HCT116 (cell line): ENCODE results near the gene RPL13. TPM values are rescaled to one million over a fixed set of nuclear protein-coding genes. Genes with fewer than 3 reads are reported as not detected.

ENCODE experiments used
- ATAC-seq: fragments of 200-7000 bp; cut with Tn5 transposase; 2 replicates; pipeline ENCODE4 v1.9.1; 2020; ENCODE audit warnings: mild to moderate bottlenecking, moderate library complexity
- BruUV-seq: library from RNA; stranded (reverse); fragments of 400-500 nt; replicated peaks from 2 replicates; lab custom pipeline; 2021; lab: Mats Ljungman, UMichigan
- CTCF ChIA-PET: fragments of 300-600 bp; sonication (Branson Sonifier 250); formaldehyde crosslinking; loops from one replicate; lab custom pipeline; 2021; ENCODE audit warnings: antibody characterized with exemption; lab: Charles Lee
- POLR2A ChIA-PET: fragments of 300-600, 350-600 bp; sonication (Branson Sonifier 250); formaldehyde crosslinking; loops from one replicate; lab custom pipeline; 2021; ENCODE audit warnings: antibody characterized with exemption; lab: Charles Lee
- RAD21 ChIA-PET, 2 experiments: fragments of 300-600 bp; sonication (Branson Sonifier 250); formaldehyde crosslinking; loops; one replicate each; lab custom pipeline; 2023; ENCODE audit warnings: low total read pairs in 2 of 2; ENCODE audit not compliant: uncharacterized antibody in 2 of 2, unreplicated experiment in 2 of 2, low non-redundant PET in 1 of 2; lab: Charles Lee
- DNase-seq: peaks from one replicate; pipeline ENCODE4 v3.0.0-alpha.2; 2010; ENCODE audit warnings: low read depth, low spot score
- H2AFZ ChIP-seq: fragments of 200-600 bp; shearing (Covaris generic), sonication (generic); 2 replicates; pipeline ENCODE4 v1.6.1; 2017; ENCODE audit warnings: low read depth, mixed run types, mixed read lengths, antibody characterized with exemption, low read length; ENCODE audit not compliant: poor library complexity, severe bottlenecking
- H3K27ac ChIP-seq: 2 replicates; pipeline ENCODE4 v1.5.1; 2012; ENCODE audit warnings: low read depth, low read length
- H3K27me3 ChIP-seq: fragments of 200-600 bp; sonication (generic); 2 replicates; pipeline ENCODE4 v1.6.1; 2016; ENCODE audit warnings: mixed run types, low read length, mixed read lengths; ENCODE audit not compliant: insufficient read depth
- H3K36me3 ChIP-seq, 2 experiments: fragments of 200-500 bp in 1 of 2; fragments of 200-600 bp in 1 of 2; sonication (Bioruptor generic) in 1 of 2; sonication (generic) in 1 of 2; 2 replicates each; pipeline versions ENCODE4 v1.5.1 to v1.6.1; 2014 to 2016; ENCODE audit warnings: low read length in 2 of 2, inconsistent platforms in 1 of 2, mixed read lengths in 1 of 2, mixed run types in 1 of 2; ENCODE audit not compliant: insufficient read depth in 2 of 2, control insufficient read depth in 1 of 2
- H3K4me1 ChIP-seq, 2 experiments: fragments of 200-600 bp in 1 of 2; sonication (generic) in 1 of 2; 2 replicates each; pipeline versions ENCODE4 v1.5.1 to v1.6.1; 2012 to 2017; ENCODE audit warnings: low read length in 2 of 2, inconsistent platforms in 1 of 2, mild to moderate bottlenecking in 1 of 2, mixed read lengths in 1 of 2, mixed run types in 1 of 2, moderate library complexity in 1 of 2; ENCODE audit not compliant: insufficient read depth in 2 of 2, control insufficient read depth in 1 of 2
- H3K4me2 ChIP-seq: fragments of 200-600 bp; sonication (generic); 2 replicates; pipeline ENCODE4 v1.6.1; 2017; ENCODE audit warnings: mixed run types, low read length, mixed read lengths
- H3K4me3 ChIP-seq, 2 experiments: fragments of 200-600 bp in 1 of 2; sonication (generic) in 1 of 2; replicated peaks in 1 of 2; 2 replicates each; pipeline ENCODE4 v1.5.1; 2011 to 2016; ENCODE audit warnings: low read length in 2 of 2, control low read depth in 1 of 2, low read depth in 1 of 2, mild to moderate bottlenecking in 1 of 2, mixed read lengths in 1 of 2, mixed run types in 1 of 2
- H3K79me2 ChIP-seq: fragments of 200-600 bp; sonication (generic); 2 replicates; pipeline ENCODE4 v1.6.1; 2017; ENCODE audit warnings: mild to moderate bottlenecking, mixed run types, low read length, moderate library complexity, mixed read lengths; ENCODE audit not compliant: insufficient read depth
- H3K9ac ChIP-seq: fragments of 200-600 bp; sonication (generic); 2 replicates; pipeline ENCODE4 v1.6.1; 2016; ENCODE audit warnings: low read length, mixed read lengths
- H3K9me2 ChIP-seq: fragments of 200-600 bp; sonication (generic), shearing (Covaris generic); 2 replicates; pipeline ENCODE4 v1.6.1; 2017; ENCODE audit warnings: mixed run types, mild to moderate bottlenecking, moderate library complexity; ENCODE audit not compliant: insufficient read depth
- H3K9me3 ChIP-seq, 2 experiments: fragments of 200-500 bp in 1 of 2; fragments of 200-600 bp in 1 of 2; sonication (Bioruptor generic) in 1 of 2; sonication (generic) in 1 of 2; 2 replicates each; pipeline ENCODE4 v1.6.1; 2014 to 2017; ENCODE audit warnings: low read length in 2 of 2, mixed read lengths in 2 of 2, inconsistent platforms in 1 of 2, low read depth in 1 of 2, mild to moderate bottlenecking in 1 of 2, mixed run types in 1 of 2, moderate library complexity in 1 of 2; ENCODE audit not compliant: control insufficient read depth in 1 of 2, insufficient read depth in 1 of 2
- H4K20me1 ChIP-seq: fragments of 200-600 bp; sonication (generic), shearing (Covaris generic); 2 replicates; pipeline ENCODE4 v1.6.1; 2017; ENCODE audit warnings: mixed run types, mild to moderate bottlenecking, moderate library complexity; ENCODE audit not compliant: insufficient read depth
- ELF1 ChIP-seq: IDR thresholded peaks from 2 replicates; pipeline ENCODE4 v1.6.1; 2012; ENCODE audit warnings: low read depth, borderline replicate concordance
- JUND ChIP-seq: IDR thresholded peaks from 2 replicates; pipeline ENCODE4 v1.6.1; 2012
- SIN3A ChIP-seq: IDR thresholded peaks from 2 replicates; pipeline ENCODE4 v1.6.1; 2012; ENCODE audit warnings: low read depth
- SP1 ChIP-seq: IDR thresholded peaks from 2 replicates; pipeline ENCODE4 v1.6.1; 2012; ENCODE audit warnings: low read depth
- YY1 ChIP-seq: IDR thresholded peaks from 2 replicates; pipeline ENCODE4 v1.6.1; 2011; ENCODE audit warnings: low read length, low read depth, moderate library complexity, mild to moderate bottlenecking; ENCODE audit not compliant: insufficient replicate concordance; ENCODE audit errors: extremely low read depth
- ZNF274 ChIP-seq: fragments of 200-500 bp; sonication (Bioruptor generic); IDR thresholded peaks from 2 replicates; pipeline ENCODE4 v1.6.1; 2014; ENCODE audit warnings: mild to moderate bottlenecking, low read depth, low read length, inconsistent platforms
- intact Hi-C: fragments of 100-400 bp; cut with micrococcal nuclease; formaldehyde crosslinking; loops from 2 replicates; pipeline ENCODE4 v1.10.0; 2022
- total RNA-seq: library from RNA; stranded (reverse); gene quantifications from one replicate; pipeline ENCODE4 v1.2.1, GENCODE V29; 2021; ENCODE audit not compliant: unreplicated experiment
- TF ChIP-seq, protein P1 (sequence below): IDR thresholded peaks from 2 replicates; pipeline ENCODE4 v1.6.1; 2011; ENCODE audit warnings: mild to moderate bottlenecking, low read length, moderate library complexity; ENCODE audit not compliant: insufficient replicate concordance; ENCODE audit errors: extremely low read depth
- TF ChIP-seq, protein P2 (sequence below): IDR thresholded peaks from 2 replicates; pipeline ENCODE4 v1.6.1; 2012
- TF ChIP-seq, protein P3 (sequence below): IDR thresholded peaks from 2 replicates; pipeline ENCODE4 v1.6.1; 2012; ENCODE audit warnings: low read depth

RPL13 gene
- total RNA-seq, 1 experiment from 2014 or later, result 4,404 TPM

DNA sequence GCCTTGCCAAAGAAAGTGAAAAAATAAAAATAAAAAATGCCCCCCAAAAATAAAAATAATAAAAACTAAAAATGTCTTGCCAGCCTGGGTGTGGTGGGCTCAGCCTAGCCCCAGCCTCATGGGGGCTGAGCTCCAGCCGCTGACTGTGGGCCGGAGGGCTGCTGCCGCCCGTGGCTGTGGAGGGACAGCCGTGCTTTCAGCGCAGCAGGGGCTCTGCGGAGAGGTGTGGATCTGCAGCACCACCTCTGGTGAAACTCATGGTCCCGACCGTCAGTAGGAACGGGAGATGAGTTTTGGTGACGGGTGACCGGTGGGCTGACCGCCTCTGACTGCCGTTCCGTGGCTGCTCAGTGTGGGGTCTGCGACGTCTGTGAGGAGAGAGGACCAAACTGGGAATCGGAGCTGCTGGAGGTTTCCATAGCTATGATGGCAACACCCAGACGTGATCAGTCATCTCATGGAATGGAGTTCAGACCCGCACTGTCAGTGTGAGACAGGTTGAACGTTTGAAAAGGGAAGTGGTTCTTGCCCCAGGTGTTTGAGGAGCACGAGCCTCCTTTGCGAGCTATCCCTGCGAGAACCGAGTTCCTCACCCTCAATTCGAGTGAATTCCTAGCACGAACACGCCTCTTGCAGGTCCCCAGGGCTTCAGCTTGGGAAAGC is 12.0 kb upstream of the RPL13 start:
- no peak overlapping the region for H2AFZ ChIP-seq
- no peak overlapping the region for H3K9ac ChIP-seq
- peaks cover 32 to 51% of the 10 kb centered on the region in 2 experiments; a peak in 3 of 4 replicates for H3K36me3 ChIP-seq
- H3K27ac ChIP-seq, result no peak overlapping the region
- H3K79me2 ChIP-seq, result no peaks in the 10 kb centered on the region
- TF ChIP-seq, protein P1, sequence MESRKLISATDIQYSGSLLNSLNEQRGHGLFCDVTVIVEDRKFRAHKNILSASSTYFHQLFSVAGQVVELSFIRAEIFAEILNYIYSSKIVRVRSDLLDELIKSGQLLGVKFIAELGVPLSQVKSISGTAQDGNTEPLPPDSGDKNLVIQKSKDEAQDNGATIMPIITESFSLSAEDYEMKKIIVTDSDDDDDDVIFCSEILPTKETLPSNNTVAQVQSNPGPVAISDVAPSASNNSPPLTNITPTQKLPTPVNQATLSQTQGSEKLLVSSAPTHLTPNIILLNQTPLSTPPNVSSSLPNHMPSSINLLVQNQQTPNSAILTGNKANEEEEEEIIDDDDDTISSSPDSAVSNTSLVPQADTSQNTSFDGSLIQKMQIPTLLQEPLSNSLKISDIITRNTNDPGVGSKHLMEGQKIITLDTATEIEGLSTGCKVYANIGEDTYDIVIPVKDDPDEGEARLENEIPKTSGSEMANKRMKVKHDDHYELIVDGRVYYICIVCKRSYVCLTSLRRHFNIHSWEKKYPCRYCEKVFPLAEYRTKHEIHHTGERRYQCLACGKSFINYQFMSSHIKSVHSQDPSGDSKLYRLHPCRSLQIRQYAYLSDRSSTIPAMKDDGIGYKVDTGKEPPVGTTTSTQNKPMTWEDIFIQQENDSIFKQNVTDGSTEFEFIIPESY, result no peak
- TF ChIP-seq, protein P2, sequence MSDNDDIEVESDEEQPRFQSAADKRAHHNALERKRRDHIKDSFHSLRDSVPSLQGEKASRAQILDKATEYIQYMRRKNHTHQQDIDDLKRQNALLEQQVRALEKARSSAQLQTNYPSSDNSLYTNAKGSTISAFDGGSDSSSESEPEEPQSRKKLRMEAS, result no peak
- TF ChIP-seq, protein P3, sequence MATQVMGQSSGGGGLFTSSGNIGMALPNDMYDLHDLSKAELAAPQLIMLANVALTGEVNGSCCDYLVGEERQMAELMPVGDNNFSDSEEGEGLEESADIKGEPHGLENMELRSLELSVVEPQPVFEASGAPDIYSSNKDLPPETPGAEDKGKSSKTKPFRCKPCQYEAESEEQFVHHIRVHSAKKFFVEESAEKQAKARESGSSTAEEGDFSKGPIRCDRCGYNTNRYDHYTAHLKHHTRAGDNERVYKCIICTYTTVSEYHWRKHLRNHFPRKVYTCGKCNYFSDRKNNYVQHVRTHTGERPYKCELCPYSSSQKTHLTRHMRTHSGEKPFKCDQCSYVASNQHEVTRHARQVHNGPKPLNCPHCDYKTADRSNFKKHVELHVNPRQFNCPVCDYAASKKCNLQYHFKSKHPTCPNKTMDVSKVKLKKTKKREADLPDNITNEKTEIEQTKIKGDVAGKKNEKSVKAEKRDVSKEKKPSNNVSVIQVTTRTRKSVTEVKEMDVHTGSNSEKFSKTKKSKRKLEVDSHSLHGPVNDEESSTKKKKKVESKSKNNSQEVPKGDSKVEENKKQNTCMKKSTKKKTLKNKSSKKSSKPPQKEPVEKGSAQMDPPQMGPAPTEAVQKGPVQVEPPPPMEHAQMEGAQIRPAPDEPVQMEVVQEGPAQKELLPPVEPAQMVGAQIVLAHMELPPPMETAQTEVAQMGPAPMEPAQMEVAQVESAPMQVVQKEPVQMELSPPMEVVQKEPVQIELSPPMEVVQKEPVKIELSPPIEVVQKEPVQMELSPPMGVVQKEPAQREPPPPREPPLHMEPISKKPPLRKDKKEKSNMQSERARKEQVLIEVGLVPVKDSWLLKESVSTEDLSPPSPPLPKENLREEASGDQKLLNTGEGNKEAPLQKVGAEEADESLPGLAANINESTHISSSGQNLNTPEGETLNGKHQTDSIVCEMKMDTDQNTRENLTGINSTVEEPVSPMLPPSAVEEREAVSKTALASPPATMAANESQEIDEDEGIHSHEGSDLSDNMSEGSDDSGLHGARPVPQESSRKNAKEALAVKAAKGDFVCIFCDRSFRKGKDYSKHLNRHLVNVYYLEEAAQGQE, result no peak
- no peak for TF ChIP-seq YY1
- no peak for TF ChIP-seq ZNF274
- TF ChIP-seq SP1, result no peak
- no peak for TF ChIP-seq SIN3A
- TF ChIP-seq JUND, result no peak
- no peak for TF ChIP-seq ELF1
- TF ChIP-seq, all 23 proteins: peak for 0
- intact Hi-C loops, result no loop called here
- no peak overlapping the region for H3K4me2 ChIP-seq
- no peaks in the 10 kb centered on the region for H3K9me2 ChIP-seq
- DNase-seq (no peak), ATAC-seq (no peak)
- H3K4me3 ChIP-seq, result no peak overlapping the region
- H3K27me3 ChIP-seq, result no peaks in the 10 kb centered on the region
- ChIA-PET RAD21 (no interaction called here), POLR2A (no interaction called here), CTCF (interaction anchor here (0.7 kb wide), 1 partner anchor 11 kb away, joined by 3 read pairs; no protein-coding TSS in a partner anchor)
- no peaks in the 10 kb centered on the region for H3K4me1 ChIP-seq
- no peaks in the 10 kb centered on the region for H3K9me3 ChIP-seq
- H4K20me1 ChIP-seq, result no peaks in the 10 kb centered on the region
- no TSS peak for BruUV-seq
